NCI-H2081 (cell line): ENCODE results near the gene MAML2.
"Not testable (repeated sequence)": the region's sequence is repeated elsewhere in the genome, so short reads cannot be mapped to it uniquely, and the experiment has no call there.

Source experiments
- DNase-seq, 2 experiments: peaks; one replicate each; lab custom pipeline; 2025; lab: John Stamatoyannopoulos, UW

MAML2 gene

GRCh38 chr11:96186806-96187205, 156.2 kb downstream of the MAML2 start:
- no peak for DNase-seq

DNA sequence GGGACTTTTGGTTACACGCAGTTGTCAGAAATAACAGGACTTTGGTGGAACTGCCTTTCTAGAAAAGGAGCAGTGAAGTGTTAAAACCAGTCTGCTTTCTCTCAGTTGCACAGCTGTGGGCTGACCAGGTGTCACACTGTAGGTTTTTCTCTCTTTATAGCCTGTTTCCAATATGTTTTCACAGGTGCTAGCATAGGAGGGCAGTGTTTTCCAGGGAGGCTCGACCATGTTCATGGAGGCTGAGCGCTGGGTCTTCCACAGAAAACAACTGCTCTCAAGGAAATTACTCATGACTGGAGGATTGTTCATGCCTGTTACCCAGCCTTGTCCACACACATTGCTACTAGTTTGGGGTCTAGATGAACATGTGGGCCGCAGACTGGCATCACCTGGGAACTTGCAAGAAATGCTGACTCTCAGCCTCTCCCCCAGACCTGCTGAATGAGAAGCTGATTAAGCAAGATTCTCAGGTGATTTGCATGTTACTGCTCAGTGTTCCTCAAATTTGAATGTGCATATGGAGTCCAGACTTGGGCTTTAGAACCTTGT, 157.7 kb downstream of the MAML2 start:
- DNase-seq, result no peak

GRCh38 chr11:96180937-96181336, 162.1 kb downstream of the MAML2 start:
- not testable (repeated sequence) for DNase-seq

GRCh38 chr11:96180341-96180740, 162.7 kb downstream of the MAML2 start:
- DNase-seq, result no peak

DNA sequence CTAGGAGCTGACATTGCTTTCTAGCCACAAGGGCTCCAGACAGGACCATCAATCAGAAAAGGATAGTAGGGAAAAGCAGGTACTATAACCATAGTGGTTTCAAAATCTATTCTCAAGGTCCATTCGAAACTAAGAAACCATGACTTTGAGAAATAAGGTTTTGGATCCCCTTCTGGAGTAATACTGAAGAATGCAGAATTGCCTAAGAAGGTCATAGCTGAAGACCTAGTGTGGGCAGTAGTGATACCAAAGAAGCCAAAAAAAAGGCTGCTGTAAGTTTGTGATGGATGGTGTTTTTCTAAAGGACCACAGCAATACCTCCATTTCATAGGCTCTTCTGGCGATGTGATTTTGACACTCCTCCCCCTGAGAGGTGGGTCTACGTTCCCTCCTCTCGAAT, 163.1 kb downstream of the MAML2 start:
- DNase-seq, result no peak

- DNase-seq, result no peak
Observed at GRCh38 chr11:96178887-96179279, 164.1 kb downstream of the MAML2 start.

DNA sequence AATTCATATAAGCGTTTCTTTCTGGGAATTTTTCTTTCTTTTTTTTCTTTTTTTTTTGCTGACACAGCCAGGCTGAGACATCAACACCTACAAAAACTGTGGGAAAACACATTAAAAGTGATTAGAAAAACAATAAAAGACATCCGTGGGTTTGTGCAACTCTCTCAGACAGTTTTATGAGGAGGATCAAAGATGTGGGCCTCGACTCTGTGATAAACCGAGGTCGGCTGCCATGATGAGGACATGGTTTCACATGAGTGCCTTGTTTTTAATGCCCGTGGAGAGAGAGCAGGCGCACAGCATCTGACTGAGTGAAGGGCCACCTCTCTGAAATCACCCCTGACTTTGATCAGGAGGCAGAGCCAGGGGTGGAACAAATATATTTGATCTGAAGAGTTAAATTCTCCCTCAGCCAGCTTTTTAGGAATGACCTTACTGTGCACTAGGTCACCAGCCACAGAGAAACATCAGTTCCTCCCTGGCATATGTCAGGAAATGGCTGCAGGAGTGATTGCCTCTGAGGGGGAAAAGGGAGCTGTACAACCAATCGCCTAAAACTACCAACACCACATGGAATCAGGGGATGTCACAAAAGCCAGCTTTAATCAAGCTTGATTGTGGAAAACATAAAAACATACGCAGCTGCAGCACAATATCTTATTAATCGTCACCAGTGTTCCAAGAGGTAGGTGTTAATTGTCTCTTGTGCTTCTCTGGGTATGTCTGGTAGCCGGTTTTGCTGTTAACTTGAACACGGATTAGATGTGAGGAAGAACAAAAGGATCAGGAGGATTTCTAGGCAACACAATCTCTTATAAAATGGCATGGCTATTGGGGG, 164.7 kb downstream of the MAML2 start:
- no peak for DNase-seq

DNA sequence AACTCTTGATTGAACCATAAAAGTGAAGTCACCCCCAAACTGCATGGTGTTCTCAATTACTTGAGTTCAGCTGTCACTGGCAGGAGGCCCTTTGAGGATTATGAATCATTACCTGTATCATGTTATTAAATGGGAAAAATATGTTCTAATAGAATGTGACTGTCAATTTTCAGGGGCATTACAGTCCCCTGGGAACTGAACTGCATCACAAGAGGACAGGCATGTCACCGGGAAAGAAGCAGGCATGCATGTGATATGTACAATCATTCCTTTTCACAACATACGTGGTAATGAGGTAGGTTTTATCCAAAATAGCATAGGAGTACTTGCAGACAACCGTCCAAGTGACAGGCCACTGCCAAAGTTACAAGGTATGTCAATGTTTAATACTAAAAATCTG, 165.8 kb downstream of the MAML2 start:
- no peak for DNase-seq

GRCh38 chr11:96173906-96174305, 169.1 kb downstream of the MAML2 start:
- no peak for DNase-seq

- no peak for DNase-seq
Observed at GRCh38 chr11:96173422-96173821, 169.6 kb downstream of the MAML2 start.

DNA sequence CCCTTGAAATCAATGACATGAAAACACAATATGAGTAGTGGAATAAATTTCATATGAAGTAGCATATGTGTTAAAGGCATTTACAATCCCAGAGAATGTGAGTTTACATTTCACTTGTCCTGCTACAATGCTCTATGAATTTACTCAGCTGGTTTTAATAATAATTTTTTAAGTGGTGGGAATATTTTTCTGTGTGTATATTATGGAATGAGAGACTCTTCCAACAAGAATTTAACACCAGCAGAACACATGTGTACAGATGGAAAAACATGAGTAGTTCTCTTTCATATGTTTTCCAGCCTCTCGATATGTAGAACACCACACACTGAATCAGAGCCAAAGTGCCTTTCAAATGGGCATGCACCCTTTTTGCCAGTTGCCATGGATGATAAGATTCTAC, 170.4 kb downstream of the MAML2 start:
- no peak for DNase-seq

- DNase-seq, result no peak
Observed at GRCh38 chr11:96169250-96169649, 173.7 kb downstream of the MAML2 start.

GRCh38 chr11:96168623-96169022, 174.4 kb downstream of the MAML2 start:
- no peak for DNase-seq

GRCh38 chr11:96167787-96168186, 175.2 kb downstream of the MAML2 start:
- DNase-seq, result no peak

GRCh38 chr11:96167203-96167758, 175.7 kb downstream of the MAML2 start:
- no peak for DNase-seq

DNA sequence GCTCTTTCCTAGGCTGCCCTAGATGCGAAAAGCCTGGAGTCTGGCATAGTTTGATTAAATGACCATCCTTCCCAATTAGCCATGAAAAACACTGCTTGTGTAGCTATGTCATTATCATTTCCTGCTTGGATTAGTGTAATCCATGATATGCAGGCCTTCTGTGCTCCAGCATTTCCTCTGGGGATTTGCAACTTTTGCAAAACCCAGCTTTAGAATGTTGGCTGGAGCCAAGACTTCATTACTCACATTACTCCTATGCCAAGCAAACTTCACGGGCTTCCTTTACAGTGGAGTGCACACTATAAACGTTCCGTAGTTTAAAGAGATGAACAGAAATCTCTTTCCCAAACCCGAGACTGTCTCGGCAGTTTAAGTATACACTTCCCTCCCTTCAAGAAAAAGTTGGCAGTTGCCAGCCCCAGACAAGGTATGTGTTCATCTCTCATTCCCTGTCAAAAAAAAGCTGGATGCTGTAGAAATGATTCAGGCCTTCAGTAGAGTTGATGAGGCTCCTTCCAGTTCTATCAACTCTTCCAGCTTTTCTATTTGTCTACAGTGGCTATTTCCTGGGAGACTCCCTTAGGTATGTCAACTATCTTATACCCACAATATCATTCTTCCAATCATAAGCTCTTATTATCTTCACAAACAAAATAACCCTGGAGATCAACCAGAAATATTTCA, 180.0 kb downstream of the MAML2 start:
- DNase-seq, result no peak

- DNase-seq, result no peak
Observed at GRCh38 chr11:96161307-96162089, 181.5 kb downstream of the MAML2 start.

DNA sequence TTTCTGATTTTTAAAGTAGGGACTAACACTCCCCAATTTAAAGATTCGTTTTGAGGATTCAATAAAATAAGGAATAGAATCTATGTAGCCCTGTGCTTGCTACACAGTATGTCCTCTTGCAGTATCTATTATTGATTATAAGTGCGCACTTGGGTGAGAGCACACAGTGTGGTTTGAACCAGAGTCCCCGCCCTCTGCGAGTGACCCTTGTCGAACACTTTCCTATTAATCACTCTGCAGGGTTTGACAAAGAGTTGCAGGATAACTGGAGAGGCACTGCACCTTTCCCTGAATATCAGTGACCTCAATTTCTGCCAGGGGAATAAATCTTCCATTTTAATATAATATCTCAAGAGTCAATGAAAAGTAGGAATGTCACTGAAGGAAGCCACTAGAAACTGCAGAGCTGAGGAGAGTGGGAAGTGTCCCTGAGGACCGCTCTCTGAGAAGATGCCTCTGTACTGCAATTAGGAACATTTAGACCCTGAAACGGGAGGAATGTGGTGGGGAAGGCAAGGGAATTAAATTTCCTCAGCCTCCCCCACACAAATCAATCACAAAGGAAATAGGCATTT, 182.2 kb downstream of the MAML2 start:
- DNase-seq, result no peak

DNA sequence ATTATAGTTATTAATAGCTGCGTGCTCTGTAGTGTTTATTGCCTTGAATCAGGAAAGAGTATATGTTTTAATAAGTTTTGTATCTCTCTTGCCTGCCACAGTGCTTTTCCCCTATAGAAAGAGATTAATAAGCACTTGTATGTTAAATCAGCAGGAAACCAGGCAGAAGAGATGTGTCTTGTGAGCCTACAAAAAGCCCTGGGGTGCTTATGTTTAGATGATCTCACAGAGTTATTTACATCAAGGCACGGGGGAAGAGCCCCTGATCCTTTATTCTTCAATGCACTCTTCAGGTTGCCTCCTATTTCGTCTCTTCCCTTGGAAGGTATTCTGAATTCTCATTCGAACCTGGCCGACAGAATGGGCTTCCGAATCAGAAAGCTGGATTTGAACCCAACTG, 183.0 kb downstream of the MAML2 start:
- DNase-seq, result no peak

- no peak for DNase-seq
Observed at GRCh38 chr11:96158126-96158525, 184.9 kb downstream of the MAML2 start.

DNA sequence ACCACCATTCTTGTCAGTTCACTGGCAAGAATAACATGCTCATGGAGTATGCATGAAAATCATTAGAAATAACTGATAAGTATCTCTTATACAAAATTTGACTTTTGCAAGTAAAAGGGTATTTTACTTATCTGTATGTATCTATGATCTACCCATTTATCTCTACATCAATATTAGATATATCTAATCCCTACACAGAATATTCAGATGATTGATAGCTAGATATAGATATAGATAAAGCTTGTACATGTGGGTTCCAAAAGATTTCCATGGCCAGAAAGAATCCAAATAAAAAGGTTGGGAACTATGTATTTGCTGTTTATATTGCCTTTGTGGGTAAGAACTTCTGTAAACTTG, 185.5 kb downstream of the MAML2 start:
- DNase-seq, result no peak

- DNase-seq, result no peak
Observed at GRCh38 chr11:96156379-96156722, 186.6 kb downstream of the MAML2 start.
